Activated B cell treated with CpG ODN at 0.5 μM for 24 hours (primary cell): ENCODE data around the gene MACF1. TPM values are rescaled to one million over a fixed set of nuclear protein-coding genes. Genes with fewer than 3 reads are reported as not detected.
A peak's percentile ranks its signal among the peaks of the same experiment; 100 is the strongest.

ENCODE experiments used
- ATAC-seq: fragments of 200-7000 bp; cut with Tn5 transposase; one replicate; pipeline ENCODE4 v1.10.0; 2021; ENCODE audit warnings: low read depth, mild to moderate bottlenecking, moderate library complexity
- CTCF ChIA-PET: fragments of 350-600 bp; sonication (Branson Sonifier 250); formaldehyde crosslinking; loops from one replicate; lab custom pipeline; 2021; ENCODE audit warnings: antibody characterized with exemption; lab: Charles Lee
- POLR2A ChIA-PET: fragments of 350-600 bp; sonication (Branson Sonifier 250); formaldehyde crosslinking; loops from one replicate; lab custom pipeline; 2021; ENCODE audit warnings: antibody characterized with exemption; lab: Charles Lee
- DNase-seq: peaks from one replicate; pipeline ENCODE4 v3.0.0; 2022
- H3K27ac Mint-ChIP-seq: one replicate; pipeline ENCODE4 v1.8.0; 2020; ENCODE audit warnings: mixed read lengths
- H3K27me3 Mint-ChIP-seq: one replicate; pipeline ENCODE4 v1.8.0; 2021; ENCODE audit warnings: mixed read lengths
- H3K36me3 Mint-ChIP-seq: one replicate; pipeline ENCODE4 v1.8.0; 2021; ENCODE audit warnings: low read depth, mixed read lengths
- H3K4me1 Mint-ChIP-seq: one replicate; pipeline ENCODE4 v1.8.0; 2021; ENCODE audit warnings: mixed read lengths
- H3K4me3 Mint-ChIP-seq: one replicate; pipeline ENCODE4 v1.8.0; 2020; ENCODE audit warnings: mild to moderate bottlenecking, mixed read lengths
- H3K9me3 Mint-ChIP-seq: one replicate; pipeline ENCODE4 v1.8.0; 2020; ENCODE audit warnings: mixed read lengths
- intact Hi-C: fragments of 100-400 bp; cut with micrococcal nuclease; formaldehyde crosslinking; loops from one replicate; pipeline ENCODE4 v1.15.1; 2024
- total RNA-seq: library from RNA; stranded (reverse); gene quantifications from 2 replicates; pipeline ENCODE4 v1.2.3, GENCODE V29; 2022
- TF ChIP-seq, protein P1 (sequence below): fragments of 200-600 bp; IDR thresholded peaks from one replicate; pipeline ENCODE4 v1.8.0; 2022; ENCODE audit warnings: antibody characterized with exemption, mild to moderate bottlenecking

MACF1 gene
- total RNA-seq, 1 donor from 2014 or later: 286 TPM

DNA sequence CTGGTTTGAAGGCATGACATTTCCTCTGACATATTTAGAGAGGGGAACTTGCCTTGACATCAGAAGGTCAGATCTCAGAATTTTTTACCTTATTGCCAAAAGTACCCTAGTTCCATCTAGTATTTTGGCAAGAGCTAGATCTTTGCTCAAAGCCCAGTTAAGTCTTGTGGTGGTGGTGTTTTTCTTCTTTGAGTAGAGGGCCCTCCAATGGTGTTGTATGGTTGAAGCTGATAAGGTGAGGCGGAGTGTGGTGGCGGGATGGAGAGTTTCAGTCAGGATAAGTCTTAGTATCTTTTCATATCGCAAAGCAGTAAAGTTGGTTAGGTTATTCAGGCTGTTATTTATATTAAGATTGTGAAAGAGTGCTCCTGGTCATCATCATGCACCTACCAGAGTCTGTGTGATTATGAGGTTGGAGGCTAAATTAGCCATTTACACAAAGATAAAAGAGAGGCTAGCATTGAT, 20.1 kb upstream of the MACF1 start:
- Mint-ChIP-seq H3K4me1 (peaks cover 48% of the 10 kb centered on the region), H3K36me3 (no peaks in the 10 kb centered on the region), H3K9me3 (no peaks in the 10 kb centered on the region), H3K4me3 (peak overlapping the region; percentile 21), H3K27ac (peak overlapping the region; percentile 76), H3K27me3 (no peaks in the 10 kb centered on the region)
- TF ChIP-seq, protein P1, sequence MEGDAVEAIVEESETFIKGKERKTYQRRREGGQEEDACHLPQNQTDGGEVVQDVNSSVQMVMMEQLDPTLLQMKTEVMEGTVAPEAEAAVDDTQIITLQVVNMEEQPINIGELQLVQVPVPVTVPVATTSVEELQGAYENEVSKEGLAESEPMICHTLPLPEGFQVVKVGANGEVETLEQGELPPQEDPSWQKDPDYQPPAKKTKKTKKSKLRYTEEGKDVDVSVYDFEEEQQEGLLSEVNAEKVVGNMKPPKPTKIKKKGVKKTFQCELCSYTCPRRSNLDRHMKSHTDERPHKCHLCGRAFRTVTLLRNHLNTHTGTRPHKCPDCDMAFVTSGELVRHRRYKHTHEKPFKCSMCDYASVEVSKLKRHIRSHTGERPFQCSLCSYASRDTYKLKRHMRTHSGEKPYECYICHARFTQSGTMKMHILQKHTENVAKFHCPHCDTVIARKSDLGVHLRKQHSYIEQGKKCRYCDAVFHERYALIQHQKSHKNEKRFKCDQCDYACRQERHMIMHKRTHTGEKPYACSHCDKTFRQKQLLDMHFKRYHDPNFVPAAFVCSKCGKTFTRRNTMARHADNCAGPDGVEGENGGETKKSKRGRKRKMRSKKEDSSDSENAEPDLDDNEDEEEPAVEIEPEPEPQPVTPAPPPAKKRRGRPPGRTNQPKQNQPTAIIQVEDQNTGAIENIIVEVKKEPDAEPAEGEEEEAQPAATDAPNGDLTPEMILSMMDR: no peak
- ChIA-PET POLR2A (interaction anchor here (0.7 to 1.2 kb wide), 2 partner anchors 8 to 85 kb away, joined by 3 read pairs; no protein-coding TSS in a partner anchor), CTCF (interaction anchor here (1.2 to 3.7 kb wide), 8 partner anchors 8 to 86 kb away, joined by 3 to 25 read pairs (median 8); no protein-coding TSS in a partner anchor)
- DNase-seq (no peak), ATAC-seq (no peak)
- intact Hi-C loops: loop anchor here (1.0 kb wide), 2 partner anchors 8 to 78 kb away; no protein-coding TSS in a partner anchor

DNA sequence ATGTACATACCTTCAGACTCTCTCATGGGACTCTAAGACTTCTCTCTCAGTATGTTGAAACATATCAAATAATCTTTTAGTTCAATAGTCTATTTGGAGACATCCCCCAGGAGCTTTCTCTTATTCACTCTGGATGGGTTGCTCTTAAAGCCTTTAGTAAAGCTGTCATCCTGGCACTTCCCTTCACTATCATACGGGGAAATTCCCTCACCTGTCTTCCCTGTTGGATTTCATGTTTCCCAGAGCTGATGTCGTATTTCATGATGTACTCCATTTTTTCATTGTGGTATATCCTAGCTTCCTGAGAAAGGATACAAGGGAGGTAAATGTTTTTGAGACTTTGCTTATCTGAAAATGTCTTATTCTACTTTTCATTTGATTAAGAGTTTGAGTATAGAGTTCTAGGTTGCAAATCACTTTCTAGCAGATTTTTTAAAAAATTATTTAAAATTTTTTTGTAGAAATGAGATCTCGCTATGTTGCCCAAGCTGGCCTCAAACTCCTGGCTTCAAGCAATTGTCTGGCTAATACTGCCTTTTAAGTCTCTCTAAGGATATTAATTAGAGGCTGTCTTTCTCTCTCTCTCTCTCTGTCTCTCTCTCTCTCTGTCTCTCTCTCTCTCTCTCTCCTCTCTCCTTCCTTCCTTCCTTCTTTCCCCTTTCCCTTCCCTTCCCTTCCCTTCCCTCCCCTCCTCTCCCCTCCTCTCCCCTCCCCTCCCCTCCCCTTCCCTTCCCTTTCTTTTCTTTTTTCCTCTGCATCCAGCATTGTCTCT, 17.0 kb upstream of the MACF1 start:
- Mint-ChIP-seq H3K36me3 (no peaks in the 10 kb centered on the region), H3K27ac (peak overlapping the region; percentile 35), H3K9me3 (no peaks in the 10 kb centered on the region), H3K4me1 (peaks cover 66% of the 10 kb centered on the region), H3K27me3 (no peaks in the 10 kb centered on the region), H3K4me3 (no peak overlapping the region)
- intact Hi-C loops: no loop called here
- POLR2A ChIA-PET: no interaction called here
- CTCF ChIA-PET: interaction anchor here (1.6 to 7.2 kb wide), 3 partner anchors 71 to 89 kb away, joined by 3 to 86 read pairs (median 6); no protein-coding TSS in a partner anchor
- TF ChIP-seq, protein P1: no peak
- DNase-seq (no peak), ATAC-seq (no peak)

DNA sequence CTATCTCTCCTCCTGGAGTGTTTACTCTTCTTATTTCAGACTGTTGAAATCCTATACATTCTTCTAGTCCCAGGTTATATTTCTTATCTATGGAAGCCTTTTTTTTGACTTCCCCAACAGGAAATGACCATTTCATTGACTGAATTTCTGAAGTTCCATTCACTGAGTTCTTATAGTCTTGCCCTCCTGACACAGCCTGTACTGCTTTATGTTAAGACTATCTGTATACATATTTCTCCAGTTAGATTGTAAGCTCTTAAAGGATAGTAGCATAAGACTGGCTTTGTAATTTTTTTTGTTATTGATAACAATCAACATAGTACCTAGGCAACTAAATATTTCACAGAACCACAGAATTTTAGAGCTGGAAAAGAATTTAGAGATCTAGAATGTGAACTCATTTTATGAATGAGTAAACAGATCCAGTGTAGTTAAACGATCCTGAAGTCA, 14.9 kb upstream of the MACF1 start:
- Mint-ChIP-seq H3K27me3 (no peaks in the 10 kb centered on the region), H3K4me1 (peaks cover 67% of the 10 kb centered on the region), H3K9me3 (no peaks in the 10 kb centered on the region), H3K4me3 (no peak overlapping the region), H3K27ac (no peak overlapping the region), H3K36me3 (no peaks in the 10 kb centered on the region)
- ChIA-PET CTCF (interaction anchor here (2.2 to 7.2 kb wide), 2 partner anchors 83 to 92 kb away, joined by 6 to 86 read pairs; no protein-coding TSS in a partner anchor), POLR2A (interaction anchor here (1.1 to 1.2 kb wide), 2 partner anchors 26 to 80 kb away, joined by 3 read pairs; no protein-coding TSS in a partner anchor)
- DNase-seq: no peak
- intact Hi-C loops: no loop called here
- TF ChIP-seq, protein P1: no peak
- no peak for ATAC-seq

DNA sequence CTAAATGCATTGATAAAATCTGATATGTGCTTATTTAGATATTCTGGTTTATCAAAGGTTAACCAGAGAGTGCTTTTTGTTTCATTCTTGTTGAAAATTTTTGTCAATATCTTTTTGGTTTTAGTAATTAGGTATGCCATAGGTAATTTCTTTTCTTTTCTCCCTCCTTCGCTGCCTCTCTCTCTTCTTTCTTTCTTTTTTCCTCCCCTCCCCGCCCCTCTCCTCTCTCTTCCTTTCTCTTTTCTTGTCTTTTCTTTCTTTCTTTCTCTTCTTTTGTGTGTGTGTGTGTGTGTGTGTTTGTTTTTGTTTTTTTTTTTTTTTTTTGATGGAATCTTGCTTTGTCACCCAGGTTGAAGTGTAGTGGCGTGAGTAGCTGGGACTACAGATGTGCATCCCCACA, 14.4 kb upstream of the MACF1 start:
- Mint-ChIP-seq H3K4me1 (peaks cover 67% of the 10 kb centered on the region), H3K36me3 (no peaks in the 10 kb centered on the region), H3K9me3 (no peaks in the 10 kb centered on the region), H3K27me3 (no peaks in the 10 kb centered on the region), H3K27ac (no peak overlapping the region), H3K4me3 (no peak overlapping the region)
- TF ChIP-seq, protein P1: no peak
- CTCF ChIA-PET: interaction anchor here (2.1 to 7.2 kb wide), 4 partner anchors 10 to 92 kb away, joined by 4 to 120 read pairs (median 58); no protein-coding TSS in a partner anchor
- ATAC-seq: no peak
- DNase-seq: no peak
- POLR2A ChIA-PET: interaction anchor here (1.1 kb wide), 1 partner anchor 25 kb away, joined by 3 read pairs; no protein-coding TSS in a partner anchor
- intact Hi-C loops: no loop called here
